ENCODE data around the gene USP25. TPM values are rescaled to one million over a fixed set of nuclear protein-coding genes. Genes with fewer than 3 reads are reported as not detected.
A peak's percentile ranks its signal among the peaks of the same experiment; 100 is the strongest.

Gene USP25
- total RNA-seq, 2 experiments from 2014 or later = 34.1 to 34.6 TPM

- peaks cover 14% of the 10 kb centered on the region for H3K9me3 Mint-ChIP-seq
- no peak overlapping the region for H3K27ac Mint-ChIP-seq
- peaks cover 67% of the 10 kb centered on the region for H3K4me1 Mint-ChIP-seq (ENCODE audit: low read depth)
- no peaks in the 10 kb centered on the region for H3K27me3 Mint-ChIP-seq
- intact Hi-C loops (cut with micrococcal nuclease) = no loop called here
- H3K4me3 Mint-ChIP-seq = no peak overlapping the region
- ATAC-seq (no peak), DNase-seq (no peak)
- TF ChIP-seq CTCF (IDR thresholded peaks at IDR 0.05) = no peak
- ChIA-PET POLR2A (interaction anchor here (0.9 kb wide), 1 partner anchor 21 kb away, joined by 3 read pairs; no protein-coding TSS in a partner anchor), CTCF (interaction anchor here (0.8 kb wide), 1 partner anchor 71 kb away, joined by 3 read pairs; no protein-coding TSS in a partner anchor)
- H3K36me3 Mint-ChIP-seq (ENCODE audit: low read depth) = peaks cover 26% of the 10 kb centered on the region
These were observed 24.9 kb downstream of the USP25 start for GRCh38 chr21:15754640-15755039.

GRCh38 chr21:15755125-15755524 is 25.3 kb downstream of the USP25 start:
- ChIA-PET POLR2A (interaction anchor here (0.9 kb wide), 1 partner anchor 22 kb away, joined by 3 read pairs; no protein-coding TSS in a partner anchor), CTCF (interaction anchor here (0.8 kb wide), 1 partner anchor 71 kb away, joined by 3 read pairs; no protein-coding TSS in a partner anchor)
- no peaks in the 10 kb centered on the region for H3K27me3 Mint-ChIP-seq
- H3K9me3 Mint-ChIP-seq = peaks cover 16% of the 10 kb centered on the region
- ATAC-seq (no peak), DNase-seq (no peak)
- H3K36me3 Mint-ChIP-seq (ENCODE audit: low read depth) = peaks cover 28% of the 10 kb centered on the region
- H3K27ac Mint-ChIP-seq = no peak overlapping the region
- H3K4me3 Mint-ChIP-seq = no peak overlapping the region
- TF ChIP-seq CTCF (IDR thresholded peaks at IDR 0.05) = no peak
- peaks cover 68% of the 10 kb centered on the region for H3K4me1 Mint-ChIP-seq (ENCODE audit: low read depth)
- intact Hi-C loops (cut with micrococcal nuclease) = no loop called here

DNA sequence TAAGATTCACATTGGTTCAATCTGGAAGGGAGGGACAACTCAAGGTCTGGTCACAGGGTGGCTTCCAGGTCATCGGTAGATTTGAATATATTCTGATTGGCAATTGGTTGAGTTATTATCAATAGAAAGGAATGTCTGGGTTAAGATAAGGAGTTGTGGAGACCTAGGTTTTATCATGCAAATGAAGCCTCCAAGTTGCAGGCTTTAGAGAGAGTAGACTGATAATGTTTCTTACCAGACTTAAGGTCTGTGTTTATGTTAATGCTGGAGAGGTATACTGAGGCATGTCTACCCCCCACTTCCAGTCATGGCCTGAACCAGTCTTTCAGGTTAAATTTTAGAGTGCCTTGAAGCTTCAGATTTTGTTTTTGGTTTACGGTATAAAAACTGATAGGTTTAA is 29.7 kb downstream of the USP25 start:
- TF ChIP-seq CTCF (IDR thresholded peaks at IDR 0.05) = no peak
- CTCF ChIA-PET = interaction anchor here (1.1 kb wide), 1 partner anchor 12 kb away, joined by 3 read pairs; no protein-coding TSS in a partner anchor
- intact Hi-C loops (cut with micrococcal nuclease) = no loop called here
- H3K4me1 Mint-ChIP-seq (ENCODE audit: low read depth) = peaks cover 76% of the 10 kb centered on the region
- ATAC-seq = no peak
- H3K36me3 Mint-ChIP-seq (ENCODE audit: low read depth) = peaks cover 39% of the 10 kb centered on the region
- no peak for DNase-seq
- no peak overlapping the region for H3K4me3 Mint-ChIP-seq
- H3K27ac Mint-ChIP-seq = no peak overlapping the region
- H3K27me3 Mint-ChIP-seq = no peaks in the 10 kb centered on the region
- POLR2A ChIA-PET = no interaction called here
- H3K9me3 Mint-ChIP-seq = peaks cover 24% of the 10 kb centered on the region

DNA sequence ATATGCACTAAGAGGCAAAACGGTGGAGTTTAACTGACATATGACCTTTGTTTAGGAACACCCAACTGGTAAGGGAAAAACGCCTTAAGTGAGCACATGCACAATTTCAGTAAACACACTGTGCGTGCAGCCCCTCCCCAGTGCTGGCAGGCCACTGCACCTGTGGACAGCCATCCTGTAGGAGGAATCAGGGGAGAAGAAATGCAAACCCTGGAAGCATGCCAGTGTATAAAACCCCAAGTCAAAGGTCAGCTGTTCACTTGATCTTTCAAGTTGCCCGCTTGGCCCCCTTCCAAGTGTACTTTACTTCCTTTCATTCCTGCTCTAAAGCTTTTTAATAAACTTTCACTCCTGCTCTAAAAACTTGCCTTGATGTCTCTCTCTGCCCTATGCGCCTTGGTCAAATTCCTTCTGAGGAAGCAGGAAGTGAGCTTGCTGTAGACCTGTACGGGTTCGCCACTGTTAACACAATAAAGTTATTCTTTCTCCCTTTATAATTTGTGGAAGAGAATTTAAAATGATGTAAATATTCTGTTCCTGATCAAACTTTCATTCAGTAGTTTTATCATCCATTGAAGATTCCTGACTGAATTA is 31.8 kb downstream of the USP25 start:
- ATAC-seq (no peak), DNase-seq (no peak)
- ChIA-PET CTCF (no interaction called here), POLR2A (no interaction called here)
- Mint-ChIP-seq H3K9me3 (peaks cover 24% of the 10 kb centered on the region), H3K36me3 (ENCODE audit: low read depth) (peaks cover 37% of the 10 kb centered on the region), H3K4me1 (ENCODE audit: low read depth) (peaks cover 63% of the 10 kb centered on the region), H3K27me3 (no peaks in the 10 kb centered on the region), H3K27ac (no peak overlapping the region), H3K4me3 (no peak overlapping the region)
- intact Hi-C loops (cut with micrococcal nuclease) = no loop called here
- TF ChIP-seq CTCF (IDR thresholded peaks at IDR 0.05) = no peak

GRCh38 chr21:15763359-15763758 is 33.6 kb downstream of the USP25 start:
- H3K27ac Mint-ChIP-seq = no peak overlapping the region
- ChIA-PET CTCF (interaction anchor here (0.7 to 1.5 kb wide), 2 partner anchors 30 to 150 kb away, joined by 3 to 4 read pairs; no protein-coding TSS in a partner anchor), POLR2A (interaction anchor here (0.9 kb wide), 1 partner anchor 11 kb away, joined by 5 read pairs; no protein-coding TSS in a partner anchor)
- H3K4me3 Mint-ChIP-seq = no peak overlapping the region
- H3K36me3 Mint-ChIP-seq (ENCODE audit: low read depth) = peaks cover 32% of the 10 kb centered on the region
- peaks cover 13% of the 10 kb centered on the region for H3K9me3 Mint-ChIP-seq
- DNase-seq (no peak), ATAC-seq (peak; percentile 71)
- peaks cover 65% of the 10 kb centered on the region for H3K4me1 Mint-ChIP-seq (ENCODE audit: low read depth)
- TF ChIP-seq CTCF (IDR thresholded peaks at IDR 0.05) = no peak
- intact Hi-C loops (cut with micrococcal nuclease) = no loop called here
- H3K27me3 Mint-ChIP-seq = no peaks in the 10 kb centered on the region

All from activated CD8-positive, alpha-beta T cell treated with anti-CD3 and anti-CD28 coated beads for 36 hours (primary cell).